MM.1S (cell line): ENCODE data around the gene TRPC1.

Source experiments
- DNase-seq: peaks from one replicate; pipeline ENCODE4 v3.0.0-alpha.2; 2015
- H2AFZ ChIP-seq: fragments of 300-600 bp; sonication (generic); 2 replicates; pipeline ENCODE4 v1.6.0; 2016; ENCODE audit warnings: antibody characterized with exemption, low read length
- H3F3A ChIP-seq: fragments of 300-600 bp; sonication (generic); 2 replicates; pipeline ENCODE4 v1.6.1; 2016; ENCODE audit warnings: mild to moderate bottlenecking, antibody characterized with exemption, low read length, moderate library complexity, mixed read lengths; ENCODE audit not compliant: insufficient read depth
- H3K27ac ChIP-seq: fragments of 300-600 bp; sonication (generic); 2 replicates; pipeline ENCODE4 v1.5.1; 2016; ENCODE audit warnings: mild to moderate bottlenecking, low read length
- H3K27me3 ChIP-seq: fragments of 300-600 bp; sonication (generic); replicated peaks from 2 replicates; pipeline ENCODE4 v1.6.0; 2016; ENCODE audit warnings: low read length; ENCODE audit not compliant: insufficient read depth
- H3K36me3 ChIP-seq: fragments of 300-600 bp; sonication (generic); replicated peaks from 2 replicates; pipeline ENCODE4 v1.6.1; 2016; ENCODE audit warnings: mild to moderate bottlenecking, low read length, mixed read lengths; ENCODE audit not compliant: insufficient read depth
- H3K4me1 ChIP-seq: fragments of 300-600 bp; sonication (generic); 2 replicates; pipeline ENCODE4 v1.6.1; 2016; ENCODE audit warnings: low read length, mixed read lengths
- H3K4me2 ChIP-seq: fragments of 300-600 bp; sonication (generic); 2 replicates; pipeline ENCODE4 v1.6.0; 2016; ENCODE audit warnings: low read depth, low read length
- H3K4me3 ChIP-seq: fragments of 300-600 bp; sonication (generic); 2 replicates; pipeline ENCODE4 v1.5.1; 2016; ENCODE audit warnings: low read length, mixed read lengths
- H3K79me2 ChIP-seq: fragments of 300-600 bp; sonication (generic); 2 replicates; pipeline ENCODE4 v1.6.1; 2016; ENCODE audit warnings: mixed run types, low read length, mixed read lengths
- H3K9ac ChIP-seq: fragments of 300-600 bp; sonication (generic); 2 replicates; pipeline ENCODE4 v1.6.1; 2016; ENCODE audit warnings: low read length, mixed read lengths
- H3K9me2 ChIP-seq: fragments of 300-600 bp; sonication (generic); replicated peaks from 2 replicates; pipeline ENCODE4 v1.6.1; 2016; ENCODE audit warnings: mild to moderate bottlenecking, low read length, mixed read lengths; ENCODE audit not compliant: insufficient read depth
- H3K9me3 ChIP-seq: fragments of 300-600 bp; sonication (generic); replicated peaks from 2 replicates; pipeline ENCODE4 v1.6.1; 2016; ENCODE audit warnings: mild to moderate bottlenecking, low read length, mixed read lengths; ENCODE audit not compliant: insufficient read depth
- H4K20me1 ChIP-seq: fragments of 300-600 bp; sonication (generic); 2 replicates; pipeline ENCODE4 v1.6.1; 2016; ENCODE audit warnings: mild to moderate bottlenecking, low read length, moderate library complexity, mixed read lengths; ENCODE audit not compliant: insufficient read depth
- CTCF ChIP-seq: fragments of 300-600 bp; sonication (generic); IDR thresholded peaks from 2 replicates; pipeline ENCODE4 v1.5.1; 2016; ENCODE audit warnings: antibody characterized with exemption, low read length, mixed read lengths
- EZH2 ChIP-seq: fragments of 300-600 bp; sonication (generic); optimal IDR thresholded peaks from 2 replicates; pipeline ENCODE3; 2017; ENCODE audit warnings: low read depth, mild to moderate bottlenecking, antibody characterized with exemption, low read length, mixed read lengths
- EZH2phosphoT487 ChIP-seq: fragments of 300-600 bp; sonication (generic); IDR thresholded peaks from 2 replicates; pipeline ENCODE4 v1.6.1; 2018; ENCODE audit warnings: antibody characterized with exemption, low read length

Gene TRPC1

GRCh38 chr3:142723968-142724681, at the start of gene TRPC1:
Gene TRPC1 (plus strand): TSS chr3:142724034. CDS start chr3:142724560, 526 bp downstream.
- Histone ChIP-seq H3K4me2 (peak within 1 kb of the TSS; percentile 81), H3K36me3 (no peaks in the 10 kb centered on the region), H3K9me3 (no peaks in the 10 kb centered on the region), H3K9ac (peak within 1 kb of the TSS; percentile 41), H3K4me1 (no peaks in the 10 kb centered on the region), H2AFZ (peak within 1 kb of the TSS; percentile 77), H3K4me3 (peak within 1 kb of the TSS; percentile 75), H3F3A (no peaks in the 10 kb centered on the region), H3K9me2 (no peaks in the 10 kb centered on the region), H3K27me3 (no peaks in the 10 kb centered on the region), H3K27ac (peak within 1 kb of the TSS; percentile 50; the same call in 1 of the 2 replicates), H3K79me2 (no peaks in the 10 kb centered on the region), H4K20me1 (no peaks in the 10 kb centered on the region)
- DNase-seq: peak; percentile 55
- TF ChIP-seq EZH2phosphoT487: no peak
- no peak for TF ChIP-seq EZH2
- no peak for TF ChIP-seq CTCF

GRCh38 chr3:142676151-142676550, 47.7 kb upstream of the TRPC1 start:
- TF ChIP-seq EZH2: no peak
- TF ChIP-seq EZH2phosphoT487: no peak
- no peak for TF ChIP-seq CTCF
- H3K9ac ChIP-seq: no peak overlapping the region
- no peaks in the 10 kb centered on the region for H3F3A ChIP-seq
- no peaks in the 10 kb centered on the region for H3K9me3 ChIP-seq
- no peaks in the 10 kb centered on the region for H3K27me3 ChIP-seq
- no peaks in the 10 kb centered on the region for H3K36me3 ChIP-seq
- no peak overlapping the region for H3K4me2 ChIP-seq
- H3K4me1 ChIP-seq: no peaks in the 10 kb centered on the region
- H3K79me2 ChIP-seq: no peaks in the 10 kb centered on the region
- no peaks in the 10 kb centered on the region for H3K9me2 ChIP-seq
- H2AFZ ChIP-seq: no peak overlapping the region
- no peak for DNase-seq
- no peaks in the 10 kb centered on the region for H4K20me1 ChIP-seq
- H3K4me3 ChIP-seq: no peak overlapping the region
- H3K27ac ChIP-seq: no peak overlapping the region

GRCh38 chr3:142680710-142681109, 43.1 kb upstream of the TRPC1 start:
- TF ChIP-seq CTCF: no peak
- no peak overlapping the region for H3K4me3 ChIP-seq
- H4K20me1 ChIP-seq: no peaks in the 10 kb centered on the region
- H3K9me3 ChIP-seq: no peaks in the 10 kb centered on the region
- no peak overlapping the region for H3K4me2 ChIP-seq
- H2AFZ ChIP-seq: no peak overlapping the region
- no peaks in the 10 kb centered on the region for H3K4me1 ChIP-seq
- H3K9me2 ChIP-seq: no peaks in the 10 kb centered on the region
- no peaks in the 10 kb centered on the region for H3K36me3 ChIP-seq
- no peak for DNase-seq
- H3K79me2 ChIP-seq: no peaks in the 10 kb centered on the region
- no peak overlapping the region for H3K9ac ChIP-seq
- no peaks in the 10 kb centered on the region for H3K27me3 ChIP-seq
- no peak overlapping the region for H3K27ac ChIP-seq
- H3F3A ChIP-seq: no peaks in the 10 kb centered on the region
